GM23338 (cell line): ENCODE data around the gene ABCG2. TPM values are rescaled to one million over a fixed set of nuclear protein-coding genes. Genes with fewer than 3 reads are reported as not detected.

ENCODE experiments used
- ATAC-seq: fragments of 200-7000 bp; cut with Tn5 transposase; 3 replicates; pipeline ENCODE4 v1.9.1; 2020
- DNase-seq: peaks from one replicate; pipeline ENCODE4 v3.0.0-alpha.2; 2015; ENCODE audit warnings: low spot score
- H2AFZ ChIP-seq: fragments of 200-600 bp; sonication (generic); 2 replicates; pipeline ENCODE4 v1.8.0; 2016; ENCODE audit warnings: antibody characterized with exemption, mild to moderate bottlenecking, moderate library complexity
- H3F3A ChIP-seq: fragments of 200-600 bp; sonication (generic); replicated peaks from 2 replicates; pipeline ENCODE4 v1.8.0; 2017; ENCODE audit warnings: antibody characterized with exemption, mixed run types, low read depth
- H3K27ac ChIP-seq: fragments of 200-600 bp; sonication (generic); 2 replicates; pipeline ENCODE4 v1.6.1; 2016; ENCODE audit warnings: low read depth
- H3K27me3 ChIP-seq: fragments of 200-600 bp; sonication (generic); 2 replicates; pipeline ENCODE4 v1.8.0; 2016; ENCODE audit warnings: mild to moderate bottlenecking, mixed run types, moderate library complexity; ENCODE audit not compliant: insufficient read depth
- H3K36me3 ChIP-seq: fragments of 200-600 bp; sonication (generic); 2 replicates; pipeline ENCODE4 v1.8.0; 2016; ENCODE audit warnings: mild to moderate bottlenecking; ENCODE audit not compliant: insufficient read depth
- H3K4me1 ChIP-seq: fragments of 200-600 bp; sonication (generic); 2 replicates; pipeline ENCODE4 v1.8.0; 2016; ENCODE audit warnings: mild to moderate bottlenecking, moderate library complexity; ENCODE audit not compliant: insufficient read depth
- H3K4me2 ChIP-seq: fragments of 200-600 bp; sonication (generic); 2 replicates; pipeline ENCODE4 v1.7.1; 2017; ENCODE audit warnings: mixed run types
- H3K4me3 ChIP-seq: fragments of 200-600 bp; sonication (generic); 2 replicates; pipeline ENCODE4 v1.6.1; 2016; ENCODE audit warnings: mixed run types
- H3K79me2 ChIP-seq: fragments of 200-600 bp; sonication (generic); replicated peaks from 2 replicates; pipeline ENCODE4 v1.8.0; 2017; ENCODE audit warnings: mild to moderate bottlenecking; ENCODE audit not compliant: insufficient read depth
- H3K9me2 ChIP-seq: fragments of 200-600 bp; sonication (generic); 2 replicates; pipeline ENCODE4 v1.8.0; 2017; ENCODE audit not compliant: insufficient read depth
- H4K20me1 ChIP-seq: fragments of 200-600 bp; sonication (generic); replicated peaks from 2 replicates; pipeline ENCODE4 v1.8.0; 2017; ENCODE audit warnings: mild to moderate bottlenecking; ENCODE audit not compliant: insufficient read depth
- H3K27ac Mint-ChIP-seq: 2 replicates; pipeline ENCODE4 v1.8.0; 2020; ENCODE audit warnings: inconsistent platforms, mild to moderate bottlenecking, moderate library complexity, mixed read lengths
- H3K27me3 Mint-ChIP-seq: 3 replicates; pipeline ENCODE4 v1.8.0; 2022; ENCODE audit warnings: low read depth, mild to moderate bottlenecking, moderate library complexity, mixed read lengths, inconsistent platforms; ENCODE audit not compliant: insufficient read depth, poor library complexity
- H3K36me3 Mint-ChIP-seq: 3 replicates; pipeline ENCODE4 v1.8.0; 2021; ENCODE audit warnings: low read depth, mild to moderate bottlenecking, inconsistent platforms, moderate library complexity, mixed read lengths
- H3K4me1 Mint-ChIP-seq: 3 replicates; pipeline ENCODE4 v1.8.0; 2020; ENCODE audit warnings: mild to moderate bottlenecking, inconsistent platforms, mixed read lengths
- H3K4me3 Mint-ChIP-seq: 3 replicates; pipeline ENCODE4 v1.8.0; 2021; ENCODE audit warnings: moderate library complexity, mild to moderate bottlenecking, inconsistent platforms, mixed read lengths
- H3K9me3 Mint-ChIP-seq: 3 replicates; pipeline ENCODE4 v1.8.0; 2020; ENCODE audit warnings: moderate library complexity, mild to moderate bottlenecking, inconsistent platforms, mixed read lengths
- CTCF ChIP-seq, 2 experiments: fragments of 200-600 bp in 1 of 2; sonication (generic) in 1 of 2; conservative IDR thresholded peaks; 2 replicates each; pipeline versions ENCODE4 v1.5.1 to v1.6.1; 2016 to 2017; ENCODE audit warnings: antibody characterized with exemption in 2 of 2, low read depth in 2 of 2, mild to moderate bottlenecking in 2 of 2, moderate library complexity in 1 of 2
- EZH2phosphoT487 ChIP-seq: fragments of 200-600 bp; sonication (generic); IDR thresholded peaks from one replicate; pipeline ENCODE4 v1.8.1; 2018; ENCODE audit warnings: antibody characterized with exemption; ENCODE audit not compliant: unreplicated experiment
- JUNB ChIP-seq: IDR thresholded peaks from one replicate; pipeline ENCODE4 v1.6.1; 2016; ENCODE audit warnings: antibody characterized with exemption; ENCODE audit not compliant: unreplicated experiment
- POLR2AphosphoS5 ChIP-seq: IDR thresholded peaks from 2 replicates; pipeline ENCODE4 v1.6.1; 2016; ENCODE audit warnings: antibody characterized with exemption, low read depth
- REST ChIP-seq: IDR thresholded peaks from one replicate; pipeline ENCODE4 v1.6.1; 2018; ENCODE audit warnings: antibody characterized with exemption; ENCODE audit not compliant: unreplicated experiment
- STAT1 ChIP-seq: IDR thresholded peaks from one replicate; pipeline ENCODE4 v1.6.1; 2016; ENCODE audit warnings: antibody characterized with exemption; ENCODE audit not compliant: unreplicated experiment
- polyA plus RNA-seq: library from polyadenylated mRNA; unstranded; fragments of >200 nt; fragmentation: Nextera tagmentation; extraction: Ambion mirVana; gene quantifications from 2 replicates; pipeline ENCODE4 v1.2.1, GENCODE V29; 2016
- total RNA-seq: library from RNA; depleted of rRNA; stranded (reverse); fragments of >200 nt; shearing (Covaris generic); gene quantifications from 2 replicates; pipeline ENCODE4 v1.2.3, GENCODE V29; 2014
- TF ChIP-seq, protein P1 (sequence below): IDR thresholded peaks from 2 replicates; pipeline ENCODE4 v1.6.1; 2016; ENCODE audit warnings: antibody characterized with exemption
- TF ChIP-seq, protein P2 (sequence below): fragments of 250-450 bp; sonication (Bioruptor Pico); IDR thresholded peaks from 2 replicates; pipeline ENCODE4 v1.5.0; 2020; ENCODE audit warnings: mild to moderate bottlenecking, moderate library complexity

Gene ABCG2
- total and polyA plus RNA-seq, 2 experiments from 2014 or later, result 1.5 to 10.6 TPM

GRCh38 chr4:88189881-88190585 lies 31.6 kb upstream of the ABCG2 start:
- Histone ChIP-seq H3K79me2 (no peaks in the 10 kb centered on the region), H4K20me1 (no peaks in the 10 kb centered on the region), H3K27ac (no peak overlapping the region), H3K4me1 (no peaks in the 10 kb centered on the region; the same call in 1 of the 2 replicates), H3K4me3 (no peak overlapping the region), H3K27me3 (no peaks in the 10 kb centered on the region), H3K4me2 (no peak overlapping the region), H3K9me2 (no peaks in the 10 kb centered on the region; the same call in 1 of the 2 replicates), H3F3A (no peaks in the 10 kb centered on the region), H3K36me3 (no peaks in the 10 kb centered on the region), H2AFZ (no peak overlapping the region)
- DNase-seq (no peak), ATAC-seq (no peak)
- peaks cover 6% of the 10 kb centered on the region for H3K27me3 Mint-ChIP-seq
- H3K4me1 Mint-ChIP-seq, result peaks cover 7% of the 10 kb centered on the region; the same call in 2 of the 3 replicates
- TF ChIP-seq EZH2phosphoT487, result no peak
- TF ChIP-seq, protein P1, sequence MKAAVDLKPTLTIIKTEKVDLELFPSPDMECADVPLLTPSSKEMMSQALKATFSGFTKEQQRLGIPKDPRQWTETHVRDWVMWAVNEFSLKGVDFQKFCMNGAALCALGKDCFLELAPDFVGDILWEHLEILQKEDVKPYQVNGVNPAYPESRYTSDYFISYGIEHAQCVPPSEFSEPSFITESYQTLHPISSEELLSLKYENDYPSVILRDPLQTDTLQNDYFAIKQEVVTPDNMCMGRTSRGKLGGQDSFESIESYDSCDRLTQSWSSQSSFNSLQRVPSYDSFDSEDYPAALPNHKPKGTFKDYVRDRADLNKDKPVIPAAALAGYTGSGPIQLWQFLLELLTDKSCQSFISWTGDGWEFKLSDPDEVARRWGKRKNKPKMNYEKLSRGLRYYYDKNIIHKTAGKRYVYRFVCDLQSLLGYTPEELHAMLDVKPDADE, result no peak
- no peak overlapping the region for H3K4me3 Mint-ChIP-seq
- H3K36me3 Mint-ChIP-seq, result no peaks in the 10 kb centered on the region
- H3K9me3 Mint-ChIP-seq, result no peaks in the 10 kb centered on the region
- peak overlapping the region; percentile 17; the same call in 1 of the 2 replicates for H3K27ac Mint-ChIP-seq

GRCh38 chr4:88189418-88189738 lies 30.9 kb upstream of the ABCG2 start:
- Histone ChIP-seq H4K20me1 (no peaks in the 10 kb centered on the region), H3K27ac (no peak overlapping the region), H3K4me3 (no peak overlapping the region), H3K9me2 (no peaks in the 10 kb centered on the region; the same call in 1 of the 2 replicates), H3K27me3 (no peaks in the 10 kb centered on the region), H3F3A (no peaks in the 10 kb centered on the region), H3K4me2 (no peak overlapping the region), H3K79me2 (no peaks in the 10 kb centered on the region), H3K4me1 (no peaks in the 10 kb centered on the region; the same call in 1 of the 2 replicates), H2AFZ (no peak overlapping the region), H3K36me3 (no peaks in the 10 kb centered on the region)
- Mint-ChIP-seq H3K4me3 (no peak overlapping the region), H3K9me3 (no peaks in the 10 kb centered on the region), H3K27ac (no peak overlapping the region), H3K36me3 (no peaks in the 10 kb centered on the region), H3K27me3 (peaks cover 2% of the 10 kb centered on the region), H3K4me1 (peaks cover 7% of the 10 kb centered on the region; the same call in 2 of the 3 replicates)
- no peak for ATAC-seq
- no peak for DNase-seq
- TF ChIP-seq STAT1, result no peak
- no peak for TF ChIP-seq CTCF (conservative IDR thresholded peaks at IDR 0.05; ENCODE audit: low read depth in 2 of 2)
- TF ChIP-seq POLR2AphosphoS5, result no peak
- no peak for TF ChIP-seq REST
- TF ChIP-seq, protein P2, sequence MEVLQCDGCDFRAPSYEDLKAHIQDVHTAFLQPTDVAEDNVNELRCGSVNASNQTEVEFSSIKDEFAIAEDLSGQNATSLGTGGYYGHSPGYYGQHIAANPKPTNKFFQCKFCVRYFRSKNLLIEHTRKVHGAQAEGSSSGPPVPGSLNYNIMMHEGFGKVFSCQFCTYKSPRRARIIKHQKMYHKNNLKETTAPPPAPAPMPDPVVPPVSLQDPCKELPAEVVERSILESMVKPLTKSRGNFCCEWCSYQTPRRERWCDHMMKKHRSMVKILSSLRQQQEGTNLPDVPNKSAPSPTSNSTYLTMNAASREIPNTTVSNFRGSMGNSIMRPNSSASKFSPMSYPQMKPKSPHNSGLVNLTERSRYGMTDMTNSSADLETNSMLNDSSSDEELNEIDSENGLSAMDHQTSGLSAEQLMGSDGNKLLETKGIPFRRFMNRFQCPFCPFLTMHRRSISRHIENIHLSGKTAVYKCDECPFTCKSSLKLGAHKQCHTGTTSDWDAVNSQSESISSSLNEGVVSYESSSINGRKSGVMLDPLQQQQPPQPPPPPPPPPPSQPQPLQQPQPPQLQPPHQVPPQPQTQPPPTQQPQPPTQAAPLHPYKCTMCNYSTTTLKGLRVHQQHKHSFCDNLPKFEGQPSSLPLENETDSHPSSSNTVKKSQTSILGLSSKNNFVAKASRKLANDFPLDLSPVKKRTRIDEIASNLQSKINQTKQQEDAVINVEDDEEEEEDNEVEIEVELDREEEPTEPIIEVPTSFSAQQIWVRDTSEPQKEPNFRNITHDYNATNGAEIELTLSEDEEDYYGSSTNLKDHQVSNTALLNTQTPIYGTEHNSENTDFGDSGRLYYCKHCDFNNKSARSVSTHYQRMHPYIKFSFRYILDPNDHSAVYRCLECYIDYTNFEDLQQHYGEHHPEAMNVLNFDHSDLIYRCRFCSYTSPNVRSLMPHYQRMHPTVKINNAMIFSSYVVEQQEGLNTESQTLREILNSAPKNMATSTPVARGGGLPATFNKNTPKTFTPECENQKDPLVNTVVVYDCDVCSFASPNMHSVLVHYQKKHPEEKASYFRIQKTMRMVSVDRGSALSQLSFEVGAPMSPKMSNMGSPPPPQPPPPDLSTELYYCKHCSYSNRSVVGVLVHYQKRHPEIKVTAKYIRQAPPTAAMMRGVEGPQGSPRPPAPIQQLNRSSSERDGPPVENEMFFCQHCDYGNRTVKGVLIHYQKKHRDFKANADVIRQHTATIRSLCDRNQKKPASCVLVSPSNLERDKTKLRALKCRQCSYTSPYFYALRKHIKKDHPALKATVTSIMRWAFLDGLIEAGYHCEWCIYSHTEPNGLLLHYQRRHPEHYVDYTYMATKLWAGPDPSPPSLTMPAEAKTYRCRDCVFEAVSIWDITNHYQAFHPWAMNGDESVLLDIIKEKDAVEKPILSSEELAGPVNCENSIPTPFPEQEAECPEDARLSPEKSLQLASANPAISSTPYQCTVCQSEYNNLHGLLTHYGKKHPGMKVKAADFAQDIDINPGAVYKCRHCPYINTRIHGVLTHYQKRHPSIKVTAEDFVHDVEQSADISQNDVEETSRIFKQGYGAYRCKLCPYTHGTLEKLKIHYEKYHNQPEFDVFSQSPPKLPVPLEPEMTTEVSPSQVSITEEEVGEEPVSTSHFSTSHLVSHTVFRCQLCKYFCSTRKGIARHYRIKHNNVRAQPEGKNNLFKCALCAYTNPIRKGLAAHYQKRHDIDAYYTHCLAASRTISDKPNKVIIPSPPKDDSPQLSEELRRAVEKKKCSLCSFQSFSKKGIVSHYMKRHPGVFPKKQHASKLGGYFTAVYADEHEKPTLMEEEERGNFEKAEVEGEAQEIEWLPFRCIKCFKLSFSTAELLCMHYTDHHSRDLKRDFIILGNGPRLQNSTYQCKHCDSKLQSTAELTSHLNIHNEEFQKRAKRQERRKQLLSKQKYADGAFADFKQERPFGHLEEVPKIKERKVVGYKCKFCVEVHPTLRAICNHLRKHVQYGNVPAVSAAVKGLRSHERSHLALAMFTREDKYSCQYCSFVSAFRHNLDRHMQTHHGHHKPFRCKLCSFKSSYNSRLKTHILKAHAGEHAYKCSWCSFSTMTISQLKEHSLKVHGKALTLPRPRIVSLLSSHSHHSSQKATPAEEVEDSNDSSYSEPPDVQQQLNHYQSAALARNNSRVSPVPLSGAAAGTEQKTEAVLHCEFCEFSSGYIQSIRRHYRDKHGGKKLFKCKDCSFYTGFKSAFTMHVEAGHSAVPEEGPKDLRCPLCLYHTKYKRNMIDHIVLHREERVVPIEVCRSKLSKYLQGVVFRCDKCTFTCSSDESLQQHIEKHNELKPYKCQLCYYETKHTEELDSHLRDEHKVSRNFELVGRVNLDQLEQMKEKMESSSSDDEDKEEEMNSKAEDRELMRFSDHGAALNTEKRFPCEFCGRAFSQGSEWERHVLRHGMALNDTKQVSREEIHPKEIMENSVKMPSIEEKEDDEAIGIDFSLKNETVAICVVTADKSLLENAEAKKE (CRISPR knock-in tag), result no peak
- no peak for TF ChIP-seq EZH2phosphoT487
- no peak for TF ChIP-seq JUNB
